ENCODE results near the gene NOTCH3. TPM values are rescaled to one million over a fixed set of nuclear protein-coding genes. Genes with fewer than 3 reads are reported as not detected.

Gene NOTCH3
- total RNA-seq, 1 donor from 2014 or later, result 559 TPM

DNA sequence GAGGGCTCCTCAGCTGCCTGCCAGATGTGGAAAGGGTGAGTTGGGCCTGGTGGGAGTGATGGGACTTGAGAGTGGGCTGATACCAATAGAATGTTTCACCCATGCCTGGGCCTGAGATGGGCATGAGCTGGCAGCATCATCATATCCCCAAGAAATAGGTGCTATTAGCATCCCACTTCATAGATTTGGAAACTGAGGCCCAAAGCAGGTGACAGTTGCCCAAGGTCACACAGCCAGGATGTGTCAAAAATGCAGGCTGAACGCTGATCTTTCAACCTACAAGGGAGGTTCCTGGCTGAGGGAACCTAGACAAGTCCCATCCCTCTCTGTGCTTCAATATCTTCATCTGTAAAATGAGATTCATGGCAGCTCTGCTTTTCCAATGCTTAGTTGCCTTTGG lies 89.0 kb downstream of the NOTCH3 start:
- H3K27ac Mint-ChIP-seq (ENCODE audit: unreplicated experiment), result no peak overlapping the region
- H3K9me3 Mint-ChIP-seq (ENCODE audit: low read depth), result no peaks in the 10 kb centered on the region
- H3K27me3 Mint-ChIP-seq (ENCODE audit: low read depth), result no peaks in the 10 kb centered on the region
- peaks cover 24% of the 10 kb centered on the region for H3K4me1 Mint-ChIP-seq (ENCODE audit: low read depth)
- no peak for TF ChIP-seq CTCF (IDR thresholded peaks at IDR 0.05)
- no peak overlapping the region for H3K4me3 Mint-ChIP-seq (ENCODE audit: unreplicated experiment)
- H3K36me3 Mint-ChIP-seq (ENCODE audit: low read depth), result peaks cover 25% of the 10 kb centered on the region
- no peak for DNase-seq (ENCODE audit: low spot score)

- no peaks in the 10 kb centered on the region for H3K9me3 Mint-ChIP-seq (ENCODE audit: low read depth)
- no peaks in the 10 kb centered on the region for H3K27me3 Mint-ChIP-seq (ENCODE audit: low read depth)
- peak overlapping the region; percentile 68 for H3K27ac Mint-ChIP-seq (ENCODE audit: unreplicated experiment)
- no peak for DNase-seq (ENCODE audit: low spot score)
- no peak for TF ChIP-seq CTCF (IDR thresholded peaks at IDR 0.05)
- peaks cover 28% of the 10 kb centered on the region for H3K4me1 Mint-ChIP-seq (ENCODE audit: low read depth)
- H3K4me3 Mint-ChIP-seq (ENCODE audit: unreplicated experiment), result no peak overlapping the region
- H3K36me3 Mint-ChIP-seq (ENCODE audit: low read depth), result peaks cover 25% of the 10 kb centered on the region
Measured at GRCh38 chr19:15110418-15110815, 90.4 kb downstream of the NOTCH3 start.

- H3K4me1 Mint-ChIP-seq (ENCODE audit: low read depth), result peaks cover 25% of the 10 kb centered on the region
- no peaks in the 10 kb centered on the region for H3K9me3 Mint-ChIP-seq (ENCODE audit: low read depth)
- H3K36me3 Mint-ChIP-seq (ENCODE audit: low read depth), result peaks cover 26% of the 10 kb centered on the region
- no peaks in the 10 kb centered on the region for H3K27me3 Mint-ChIP-seq (ENCODE audit: low read depth)
- H3K27ac Mint-ChIP-seq (ENCODE audit: unreplicated experiment), result no peak overlapping the region
- H3K4me3 Mint-ChIP-seq (ENCODE audit: unreplicated experiment), result no peak overlapping the region
- no peak for TF ChIP-seq CTCF (IDR thresholded peaks at IDR 0.05)
- DNase-seq (ENCODE audit: low spot score), result no peak
Measured at GRCh38 chr19:15109768-15110417, 90.9 kb downstream of the NOTCH3 start.

Small RNA genes lying within 50 kb of the gene (microRNA-seq; reads per million reads assigned to microRNA genes)
- 4.4 reads per million for gene MIR6795 (ENCODE audit: borderline number of aligned reads)

Other genes starting within 250 kb of the NOTCH3 start
- gene SLC1A6, start 221.1 kb downstream of the NOTCH3 start, total RNA-seq, result not detected in 3 replicates
- gene CASP14, start 151.5 kb downstream of the NOTCH3 start, total RNA-seq, result not detected in 3 replicates
- gene OR1I1, start 118.8 kb downstream of the NOTCH3 start, total RNA-seq, result not detected in 3 replicates
- gene SYDE1, start 93.6 kb downstream of the NOTCH3 start, total RNA-seq, result 49.3 to 98.0 TPM (median 96.3 TPM) in 3 replicates
- 0.15 to 0.38 TPM in 2 of 3 replicates, not detected in the other for gene EPHX3, start 31.5 kb upstream of the NOTCH3 start, total RNA-seq
- 83.8 to 108 TPM (median 104 TPM) in 3 replicates for gene BRD4, start 131.5 kb upstream of the NOTCH3 start, total RNA-seq
- gene AKAP8, start 178.8 kb upstream of the NOTCH3 start, total RNA-seq, result 21.3 to 23.5 TPM (median 23.0 TPM) in 3 replicates
- gene AKAP8L, start 218.0 kb upstream of the NOTCH3 start, total RNA-seq, result 69.5 to 103 TPM (median 76.0 TPM) in 3 replicates
- gene WIZ, start 249.0 kb upstream of the NOTCH3 start, total RNA-seq, result 50.6 to 54.0 TPM (median 52.4 TPM) in 3 replicates

Measured in chondrocyte (in vitro differentiated cells).